Mucosa of stomach (tissue), 1 donor: ENCODE results near the gene TP63.

Experiments used
- H3K27me3 ChIP-seq: one replicate; pipeline ENCODE4 v1.7.0; 2013; ENCODE audit warnings: mild to moderate bottlenecking, low read length; ENCODE audit not compliant: control insufficient read depth, insufficient read depth
- H3K36me3 ChIP-seq: one replicate; pipeline ENCODE4 v1.7.0; 2013; ENCODE audit warnings: low read length; ENCODE audit not compliant: control insufficient read depth, insufficient read depth
- H3K4me1 ChIP-seq: one replicate; pipeline ENCODE4 v1.7.0; 2013; ENCODE audit warnings: mild to moderate bottlenecking, low read length; ENCODE audit not compliant: control insufficient read depth, insufficient read depth
- H3K4me3 ChIP-seq: one replicate; pipeline ENCODE4 v1.7.0; 2013; ENCODE audit warnings: low read length
- H3K9ac ChIP-seq: one replicate; pipeline ENCODE4 v1.7.0; 2013; ENCODE audit warnings: mild to moderate bottlenecking, low read length, moderate library complexity
- H3K9me3 ChIP-seq: one replicate; pipeline ENCODE4 v1.7.0; 2013; ENCODE audit warnings: mild to moderate bottlenecking, low read length, moderate library complexity; ENCODE audit not compliant: control insufficient read depth
- donor health status: Pancreatic carcinoma.

The TP63 gene

DNA sequence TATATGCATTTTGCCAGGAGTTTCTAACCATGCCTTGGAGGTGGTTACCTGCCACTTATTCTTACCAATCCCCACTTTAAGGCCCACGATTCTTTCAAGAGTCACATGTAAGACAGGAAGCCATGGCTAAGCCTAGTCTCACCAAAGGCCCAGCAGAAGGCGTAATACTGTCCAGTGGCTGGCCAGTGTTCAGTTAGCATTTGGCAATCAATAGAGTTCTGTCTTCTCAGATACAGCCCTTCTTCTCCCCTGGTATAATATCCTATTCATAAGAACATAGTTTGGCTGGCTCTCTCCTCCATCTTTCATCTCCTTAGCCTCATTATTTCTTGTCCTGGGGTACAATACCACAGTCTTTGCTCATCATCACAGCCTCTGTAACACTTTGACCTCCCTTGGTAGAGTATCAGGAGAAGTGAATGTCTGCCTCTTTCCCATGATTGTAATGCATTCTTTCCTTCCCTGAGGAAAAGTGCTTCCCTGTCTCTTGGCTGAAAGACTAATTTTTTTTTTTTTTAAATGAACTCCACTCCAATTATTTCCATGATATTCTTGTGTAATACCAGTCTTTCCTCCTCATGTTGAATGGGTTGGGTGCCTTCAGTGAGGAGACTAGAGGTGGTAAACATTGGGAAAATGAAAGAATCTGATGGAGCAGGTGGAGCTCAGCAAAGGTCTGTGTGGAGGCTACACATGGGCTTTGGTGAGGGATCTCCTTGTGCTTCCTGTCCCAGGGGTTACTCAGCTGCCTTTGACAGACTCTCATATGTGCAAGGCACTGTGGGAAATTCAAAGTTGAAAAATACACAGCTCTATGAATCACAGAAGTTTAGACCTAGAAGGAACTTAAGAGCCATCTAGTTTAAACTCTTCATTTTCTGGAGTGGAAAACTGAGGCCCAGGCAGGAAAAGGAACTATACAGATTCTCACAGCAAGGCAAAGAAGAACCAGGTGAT is 271.3 kb downstream of the TP63 start:
- Histone ChIP-seq H3K4me3 (no peak overlapping the region), H3K27me3 (no peaks in the 10 kb centered on the region), H3K4me1 (no peaks in the 10 kb centered on the region), H3K36me3 (no peaks in the 10 kb centered on the region), H3K9me3 (no peaks in the 10 kb centered on the region), H3K9ac (no peak overlapping the region)

DNA sequence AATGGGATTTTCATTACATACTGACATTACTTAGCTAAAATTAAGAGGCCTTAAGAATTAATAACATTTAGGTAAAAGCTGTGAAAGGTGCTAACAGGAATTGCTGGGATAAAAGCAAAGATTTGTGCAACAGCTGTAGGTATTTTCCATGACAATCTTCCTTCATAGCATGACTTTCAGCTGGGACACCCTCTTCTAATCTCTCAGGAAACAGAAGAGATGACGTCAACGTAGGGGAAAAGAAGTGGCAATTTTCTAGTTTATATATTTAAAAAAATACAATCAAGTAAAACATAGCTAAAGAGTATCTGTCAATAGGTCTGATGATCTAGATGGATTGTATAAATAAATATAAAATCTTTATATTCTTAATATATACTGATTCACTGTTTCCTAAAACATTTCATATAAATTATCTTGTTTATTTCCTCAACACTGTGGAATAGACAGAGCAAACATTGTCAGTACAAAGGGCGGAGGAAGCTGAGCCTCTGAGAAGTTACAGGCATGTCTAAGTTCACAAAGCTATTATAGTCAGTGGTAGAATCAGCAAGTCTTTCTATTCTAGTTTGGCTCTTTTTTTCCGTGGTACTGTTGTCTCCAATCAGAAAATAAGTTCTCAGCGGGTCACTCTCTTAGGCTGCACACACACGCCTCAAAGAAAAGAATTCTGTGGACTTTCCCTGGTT is 272.5 kb downstream of the TP63 start:
- Histone ChIP-seq H3K9me3 (no peaks in the 10 kb centered on the region), H3K27me3 (no peaks in the 10 kb centered on the region), H3K9ac (no peak overlapping the region), H3K4me1 (no peaks in the 10 kb centered on the region), H3K36me3 (no peaks in the 10 kb centered on the region), H3K4me3 (no peak overlapping the region)

DNA sequence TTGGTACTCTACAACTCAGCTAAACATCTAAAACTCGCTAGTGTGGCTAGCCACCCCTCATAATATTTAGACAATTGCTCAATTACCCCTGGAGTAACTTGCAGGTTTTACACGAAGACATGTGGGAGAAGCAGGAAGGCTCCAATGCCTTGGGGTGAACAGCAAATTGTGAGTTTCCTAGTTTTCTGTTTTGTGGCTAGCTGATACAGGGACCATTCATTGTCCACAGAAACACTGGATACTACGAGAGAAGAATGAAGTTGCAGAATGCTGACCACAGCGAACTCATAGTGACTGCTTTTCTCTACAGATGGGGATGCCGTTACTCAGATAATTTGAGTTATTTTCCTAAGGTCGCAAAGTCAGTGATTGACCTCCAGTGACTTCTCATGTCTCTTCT is 276.6 kb downstream of the TP63 start:
- H3K4me1 ChIP-seq, result no peaks in the 10 kb centered on the region
- H3K9ac ChIP-seq, result no peak overlapping the region
- no peaks in the 10 kb centered on the region for H3K9me3 ChIP-seq
- no peaks in the 10 kb centered on the region for H3K27me3 ChIP-seq
- H3K4me3 ChIP-seq, result no peak overlapping the region
- H3K36me3 ChIP-seq, result no peaks in the 10 kb centered on the region

DNA sequence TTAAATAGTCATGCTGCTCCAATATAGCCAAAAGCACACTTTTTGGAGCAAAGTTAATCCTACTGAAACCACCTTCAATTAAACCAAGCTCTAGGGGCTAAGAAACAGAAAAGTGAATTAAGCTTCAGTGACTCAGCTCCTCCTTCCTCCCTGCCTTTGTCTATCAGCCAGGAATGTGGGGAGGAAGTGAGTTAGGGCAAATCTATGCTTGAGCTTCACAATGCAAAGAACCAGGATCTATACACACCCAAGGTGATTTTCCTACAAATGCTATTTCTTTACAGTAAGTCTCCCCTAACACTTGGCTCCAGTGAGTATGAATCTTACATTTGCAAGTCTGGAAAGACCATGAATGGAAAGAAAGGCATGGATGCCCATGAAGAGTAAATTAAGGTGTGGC is 277.5 kb downstream of the TP63 start:
- no peak overlapping the region for H3K9ac ChIP-seq
- peaks cover 2% of the 10 kb centered on the region for H3K4me1 ChIP-seq
- H3K36me3 ChIP-seq, result no peaks in the 10 kb centered on the region
- H3K27me3 ChIP-seq, result no peaks in the 10 kb centered on the region
- no peak overlapping the region for H3K4me3 ChIP-seq
- H3K9me3 ChIP-seq, result no peaks in the 10 kb centered on the region

DNA sequence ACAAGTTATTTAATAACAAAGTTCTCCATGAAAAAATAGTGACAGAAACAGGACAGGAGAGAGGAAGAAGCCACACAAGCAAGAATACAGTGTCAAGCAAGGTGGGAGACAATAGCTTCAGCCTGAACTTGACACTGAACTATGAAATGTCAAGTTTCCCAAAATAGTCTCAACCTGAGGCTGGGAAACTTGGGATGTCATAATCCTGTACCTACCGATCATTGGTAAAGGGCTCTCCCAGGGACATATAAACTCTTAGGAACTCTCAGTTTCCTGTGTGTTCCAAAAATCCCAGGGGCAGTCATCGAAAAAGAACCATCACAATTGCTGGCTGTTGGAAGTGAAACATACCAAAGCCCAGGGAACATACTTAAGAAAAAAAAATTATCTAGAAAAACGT is 277.9 kb downstream of the TP63 start:
- H3K36me3 ChIP-seq, result no peaks in the 10 kb centered on the region
- peaks cover 3% of the 10 kb centered on the region for H3K4me1 ChIP-seq
- no peak overlapping the region for H3K9ac ChIP-seq
- H3K4me3 ChIP-seq, result no peak overlapping the region
- H3K27me3 ChIP-seq, result no peaks in the 10 kb centered on the region
- H3K9me3 ChIP-seq, result no peaks in the 10 kb centered on the region

DNA sequence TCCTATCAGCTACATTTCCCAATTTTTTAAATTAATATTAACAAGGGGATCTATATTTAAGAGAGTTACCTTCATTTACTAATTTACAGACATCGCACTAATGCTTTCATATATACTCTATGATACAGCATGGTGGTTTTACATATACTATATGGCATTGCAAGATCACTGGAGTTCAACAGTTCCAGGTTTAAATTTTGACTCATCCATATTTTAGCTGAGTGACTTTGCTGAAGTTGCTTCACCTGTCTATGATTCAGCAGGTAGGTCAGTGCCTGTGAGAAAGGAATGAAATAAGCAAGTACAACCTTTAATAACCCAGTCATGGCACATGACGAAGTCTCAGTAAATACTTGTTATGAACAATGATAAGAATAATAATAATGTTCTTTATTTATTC is 278.4 kb downstream of the TP63 start:
- Histone ChIP-seq H3K36me3 (no peaks in the 10 kb centered on the region), H3K4me1 (peaks cover 3% of the 10 kb centered on the region), H3K9me3 (no peaks in the 10 kb centered on the region), H3K27me3 (no peaks in the 10 kb centered on the region), H3K9ac (no peak overlapping the region), H3K4me3 (no peak overlapping the region)

DNA sequence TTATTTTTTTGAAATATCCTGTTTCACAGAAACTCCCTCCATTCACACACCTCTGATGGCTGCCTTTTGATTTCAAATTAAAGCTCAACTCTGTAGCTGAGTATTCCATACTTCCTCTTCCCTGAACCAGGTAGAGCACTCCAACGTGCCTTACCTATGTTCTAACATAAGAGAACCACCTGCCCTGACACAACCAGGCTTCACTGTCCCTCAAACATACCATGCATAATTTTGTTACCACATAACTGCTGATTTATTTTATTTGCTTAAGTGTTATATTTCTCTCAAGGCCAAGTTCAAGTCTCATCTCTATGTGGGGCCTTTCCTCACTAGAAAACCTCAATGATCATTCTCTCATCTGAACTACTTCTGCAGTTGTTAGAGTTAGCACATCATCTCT is 279.8 kb downstream of the TP63 start:
- H3K9ac ChIP-seq, result no peak overlapping the region
- H3K27me3 ChIP-seq, result no peaks in the 10 kb centered on the region
- no peaks in the 10 kb centered on the region for H3K9me3 ChIP-seq
- H3K36me3 ChIP-seq, result no peaks in the 10 kb centered on the region
- H3K4me1 ChIP-seq, result peaks cover 3% of the 10 kb centered on the region
- H3K4me3 ChIP-seq, result no peak overlapping the region

DNA sequence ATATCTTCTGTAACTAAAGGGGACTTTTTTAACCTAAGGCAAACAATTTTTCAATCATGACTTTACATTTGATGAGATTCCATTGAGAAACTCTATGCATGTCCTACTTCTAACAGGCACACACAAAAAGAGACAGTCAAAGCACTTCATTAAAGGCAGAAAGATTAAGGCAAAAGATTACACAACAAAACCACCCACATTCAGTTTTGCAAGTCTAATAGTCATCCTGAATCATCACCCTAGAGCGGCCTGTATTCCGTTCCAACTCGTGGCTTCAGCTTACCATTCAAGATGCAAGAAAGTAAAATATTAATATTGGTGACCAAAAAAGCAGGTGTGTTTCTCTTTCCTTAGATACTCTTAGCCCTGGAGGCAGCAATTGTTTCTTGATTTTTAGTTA is 283.6 kb downstream of the TP63 start:
- no peaks in the 10 kb centered on the region for H3K36me3 ChIP-seq
- H3K4me3 ChIP-seq, result no peak overlapping the region
- H3K4me1 ChIP-seq, result peaks cover 3% of the 10 kb centered on the region
- no peak overlapping the region for H3K9ac ChIP-seq
- no peaks in the 10 kb centered on the region for H3K27me3 ChIP-seq
- no peaks in the 10 kb centered on the region for H3K9me3 ChIP-seq

DNA sequence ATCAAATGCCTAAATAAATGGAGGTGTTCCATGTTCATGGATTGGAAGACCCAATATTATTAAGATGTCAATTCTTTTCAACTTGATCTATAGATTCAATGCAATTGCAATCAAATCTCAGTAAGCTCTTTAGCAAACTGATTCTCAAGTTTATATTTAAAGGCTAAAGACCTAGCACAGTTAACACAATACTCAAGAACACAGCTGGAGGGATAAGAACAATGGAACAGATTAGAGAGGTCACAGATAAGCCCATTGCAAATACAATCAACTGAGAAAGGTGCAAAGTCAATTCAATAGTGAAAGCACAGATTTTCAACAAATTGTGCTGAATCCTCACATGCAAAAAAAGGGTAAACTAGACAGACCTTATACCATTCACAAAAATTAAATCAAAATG is 290.6 kb downstream of the TP63 start:
- Histone ChIP-seq H3K9ac (no peak overlapping the region), H3K27me3 (no peaks in the 10 kb centered on the region), H3K9me3 (no peaks in the 10 kb centered on the region), H3K4me3 (no peak overlapping the region), H3K4me1 (no peaks in the 10 kb centered on the region), H3K36me3 (no peaks in the 10 kb centered on the region)

DNA sequence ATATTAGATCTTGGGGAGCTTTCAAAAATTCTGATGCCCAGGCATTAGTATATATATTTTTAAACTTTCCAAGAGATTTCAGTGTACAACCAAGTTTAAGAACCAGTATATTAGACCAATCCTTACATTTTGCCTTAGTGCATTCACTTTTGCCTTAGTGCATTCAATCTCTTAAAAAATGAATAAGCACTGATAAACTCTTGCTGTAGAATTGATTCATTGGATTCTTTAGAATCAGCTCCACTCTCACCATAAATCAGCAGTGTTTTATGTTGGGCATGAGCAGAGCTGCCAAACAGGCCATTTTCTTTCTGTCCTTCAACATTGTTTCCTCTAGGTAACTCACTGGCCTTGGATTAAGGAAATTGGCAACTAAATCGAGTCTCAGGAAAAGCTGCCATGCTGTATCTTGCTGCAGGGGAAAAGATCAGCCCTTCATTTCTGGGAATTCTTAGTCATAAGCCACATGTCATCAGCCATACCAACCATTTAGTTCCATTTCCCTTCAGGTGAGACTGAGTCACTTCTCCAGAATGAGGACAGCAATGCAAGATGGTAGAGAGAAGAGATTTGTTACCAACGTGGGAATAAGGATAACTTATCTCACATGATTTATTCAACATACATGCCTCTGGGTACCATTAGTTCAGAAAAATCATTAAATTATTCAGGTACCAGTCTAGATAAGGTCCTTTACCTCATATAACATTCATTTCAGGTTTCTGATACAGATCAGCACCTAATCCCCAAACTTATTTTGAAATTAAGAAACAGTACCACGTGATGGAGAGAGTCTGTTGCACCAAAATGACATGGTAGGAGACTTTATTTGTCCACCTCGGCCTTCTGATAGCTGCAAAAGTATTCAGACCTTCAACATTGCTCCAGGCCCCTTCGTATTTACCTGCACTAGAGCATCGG is 297.0 kb downstream of the TP63 start:
- no peaks in the 10 kb centered on the region for H3K9me3 ChIP-seq
- H3K4me1 ChIP-seq, result no peaks in the 10 kb centered on the region
- no peak overlapping the region for H3K9ac ChIP-seq
- H3K27me3 ChIP-seq, result no peaks in the 10 kb centered on the region
- H3K4me3 ChIP-seq, result no peak overlapping the region
- no peaks in the 10 kb centered on the region for H3K36me3 ChIP-seq

DNA sequence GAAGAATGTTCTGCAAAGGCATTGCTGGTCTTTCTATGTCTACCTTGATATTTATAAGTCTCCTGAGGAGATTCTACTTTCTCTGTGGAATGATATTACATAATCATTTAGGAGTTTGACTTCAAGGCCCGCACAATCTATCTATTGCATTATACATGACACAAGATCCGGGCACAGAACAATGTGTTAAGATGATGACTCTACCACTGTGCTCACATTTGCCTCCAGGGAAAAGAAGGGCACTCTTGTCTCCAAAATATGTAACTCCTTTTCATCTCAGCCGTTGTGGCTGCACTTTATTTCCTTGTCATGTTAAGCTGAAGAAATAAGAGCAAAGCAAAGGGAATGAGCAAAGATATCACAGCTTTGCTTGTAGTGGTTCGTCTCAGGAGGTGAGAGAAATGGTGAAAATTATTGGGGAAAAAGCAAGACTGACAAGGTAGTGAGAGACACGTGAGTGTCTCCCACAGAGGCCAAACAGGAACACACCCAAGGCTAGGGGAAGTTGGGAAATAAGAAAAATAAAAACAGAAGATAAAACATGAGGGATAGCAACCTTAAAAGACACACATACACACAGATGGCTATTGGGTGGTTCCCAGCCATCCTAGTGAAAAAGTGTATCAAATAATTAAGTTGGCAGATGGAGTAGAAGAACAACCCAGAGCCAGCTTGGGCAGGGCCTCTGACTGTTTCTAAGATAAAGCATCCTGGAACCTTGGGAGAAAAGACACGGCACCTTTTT is 305.2 kb downstream of the TP63 start:
- Histone ChIP-seq H3K27me3 (no peaks in the 10 kb centered on the region), H3K36me3 (no peaks in the 10 kb centered on the region), H3K9me3 (no peaks in the 10 kb centered on the region), H3K4me1 (peaks cover 38% of the 10 kb centered on the region), H3K4me3 (no peak overlapping the region), H3K9ac (no peak overlapping the region)
